ENCODE results near the gene PCDHA10. TPM values are rescaled to one million over a fixed set of nuclear protein-coding genes. Genes with fewer than 3 reads are reported as not detected.
"Not testable (repeated sequence)": the region's sequence is repeated elsewhere in the genome, so short reads cannot be mapped to it uniquely, and the experiment has no call there.

Gene PCDHA10
- under 1 TPM; 0.20 to 0.24 TPM for total RNA-seq
- long read RNA-seq = 0 reads

- intact Hi-C loops (cut with DNase I, micrococcal nuclease) = no loop called here
- ATAC-seq (no peak), DNase-seq (no peak)
These were observed at the start of gene PCDHA10 for GRCh38 chr5:140855772-140856674. Gene PCDHA10, plus strand, starts transcription at chr5:140855897. Its CDS starts 152 bp downstream, at chr5:140856049.

GRCh38 chr5:140806834-140807775 lies 48.6 kb upstream of the PCDHA10 start, which contains the start of gene PCDHA4:
Gene PCDHA4, plus strand, starts transcription at chr5:140807068.
- ATAC-seq (peak; percentile 71), DNase-seq (no peak)
- intact Hi-C loops (cut with DNase I, micrococcal nuclease) = no loop called here

GRCh38 chr5:140808241-140808888 lies 47.3 kb upstream of the PCDHA10 start:
- intact Hi-C loops (cut with DNase I, micrococcal nuclease); DNase-seq; ATAC-seq: not testable (repeated sequence)

- DNase-seq (no peak), ATAC-seq (no peak)
- intact Hi-C loops (cut with DNase I, micrococcal nuclease) = no loop called here
These were observed 46.8 kb upstream of the PCDHA10 start for GRCh38 chr5:140808889-140809291.

- DNase-seq (no peak), ATAC-seq (no peak)
- intact Hi-C loops (cut with DNase I, micrococcal nuclease) = no loop called here
These were observed 34.1 kb upstream of the PCDHA10 start, which contains the start of gene PCDHA5 for GRCh38 chr5:140821375-140822280. Gene PCDHA5, plus strand, starts transcription at chr5:140821613.

GRCh38 chr5:140822281-140822629 lies 33.4 kb upstream of the PCDHA10 start:
- DNase-seq = no peak
- intact Hi-C loops (cut with DNase I, micrococcal nuclease) = no loop called here
- no peak for ATAC-seq

- intact Hi-C loops (cut with DNase I, micrococcal nuclease); ATAC-seq; DNase-seq: not testable (repeated sequence)
These were observed 32.7 kb upstream of the PCDHA10 start for GRCh38 chr5:140822969-140823368.

- intact Hi-C loops (cut with DNase I, micrococcal nuclease) = no loop called here
- DNase-seq (no peak), ATAC-seq (no peak)
These were observed 32.2 kb upstream of the PCDHA10 start for GRCh38 chr5:140823475-140823874.

GRCh38 chr5:140827704-140828361 lies 27.9 kb upstream of the PCDHA10 start, which contains the start of gene PCDHA6:
Gene PCDHA6, plus strand, starts transcription at chr5:140827960. Its CDS starts 132 bp downstream, at chr5:140828092.
- no peak for ATAC-seq
- intact Hi-C loops (cut with DNase I, micrococcal nuclease) = no loop called here
- no peak for DNase-seq

- DNase-seq (no peak), ATAC-seq (no peak)
- intact Hi-C loops (cut with DNase I, micrococcal nuclease) = no loop called here
These were observed 27.3 kb upstream of the PCDHA10 start for GRCh38 chr5:140828362-140828737.

GRCh38 chr5:140829511-140830501 lies 25.9 kb upstream of the PCDHA10 start:
- intact Hi-C loops (cut with DNase I, micrococcal nuclease); DNase-seq; ATAC-seq: not testable (repeated sequence)

GRCh38 chr5:140833993-140834392 lies 21.7 kb upstream of the PCDHA10 start, which contains the start of gene PCDHA7:
Gene PCDHA7, plus strand, starts transcription at chr5:140834269. Its CDS starts 115 bp downstream, at chr5:140834384.
- intact Hi-C loops (cut with DNase I, micrococcal nuclease) = no loop called here
- DNase-seq (no peak), ATAC-seq (no peak)

GRCh38 chr5:140834439-140835008 lies 21.2 kb upstream of the PCDHA10 start:
- ATAC-seq; intact Hi-C loops (cut with DNase I, micrococcal nuclease); DNase-seq: not testable (repeated sequence)

GRCh38 chr5:140835622-140836510 lies 19.8 kb upstream of the PCDHA10 start:
- ATAC-seq = no peak
- intact Hi-C loops (cut with DNase I, micrococcal nuclease) = no loop called here

More at GRCh38 chr5:140835622-140836510, 19.8 kb upstream of the PCDHA10 start:
- no peak for DNase-seq
